NCI-H1694 treated with DMSO at 0.1 percent for 48 hours (cell line): ENCODE results near the gene ALPK3.

ENCODE experiments used
- DNase-seq: peaks from one replicate; lab custom pipeline; 2025; lab: John Stamatoyannopoulos, UW

Gene ALPK3

DNA sequence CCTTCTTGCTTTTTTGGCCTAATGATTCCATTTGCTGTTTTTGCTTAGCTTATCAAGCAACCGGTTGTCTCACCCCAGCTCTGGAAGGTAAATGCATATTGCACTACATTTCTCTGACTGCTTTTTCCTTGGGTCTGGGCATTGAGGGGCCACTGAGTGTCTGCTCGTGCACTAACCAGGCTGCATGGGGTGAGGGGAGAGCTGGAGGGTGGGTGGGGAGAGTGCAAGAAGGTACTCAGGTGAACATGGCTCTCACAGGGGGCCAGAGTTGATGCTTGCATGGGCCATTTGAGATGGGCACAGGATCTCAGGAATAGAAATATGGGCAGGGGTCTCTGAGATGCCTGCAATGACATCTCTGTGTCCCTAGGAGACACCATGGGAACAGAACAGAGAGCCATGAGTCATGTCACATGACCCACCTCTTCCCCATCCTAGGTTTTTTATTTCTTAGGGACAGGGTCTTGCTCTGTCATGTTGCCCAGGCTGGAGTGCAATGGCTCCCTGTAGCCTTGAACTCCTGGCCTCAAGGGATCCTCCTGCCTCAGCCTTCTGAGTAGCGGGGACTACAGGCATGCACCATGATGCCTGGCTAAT lies 6.2 kb downstream of the ALPK3 start:
- no peak for DNase-seq

DNA sequence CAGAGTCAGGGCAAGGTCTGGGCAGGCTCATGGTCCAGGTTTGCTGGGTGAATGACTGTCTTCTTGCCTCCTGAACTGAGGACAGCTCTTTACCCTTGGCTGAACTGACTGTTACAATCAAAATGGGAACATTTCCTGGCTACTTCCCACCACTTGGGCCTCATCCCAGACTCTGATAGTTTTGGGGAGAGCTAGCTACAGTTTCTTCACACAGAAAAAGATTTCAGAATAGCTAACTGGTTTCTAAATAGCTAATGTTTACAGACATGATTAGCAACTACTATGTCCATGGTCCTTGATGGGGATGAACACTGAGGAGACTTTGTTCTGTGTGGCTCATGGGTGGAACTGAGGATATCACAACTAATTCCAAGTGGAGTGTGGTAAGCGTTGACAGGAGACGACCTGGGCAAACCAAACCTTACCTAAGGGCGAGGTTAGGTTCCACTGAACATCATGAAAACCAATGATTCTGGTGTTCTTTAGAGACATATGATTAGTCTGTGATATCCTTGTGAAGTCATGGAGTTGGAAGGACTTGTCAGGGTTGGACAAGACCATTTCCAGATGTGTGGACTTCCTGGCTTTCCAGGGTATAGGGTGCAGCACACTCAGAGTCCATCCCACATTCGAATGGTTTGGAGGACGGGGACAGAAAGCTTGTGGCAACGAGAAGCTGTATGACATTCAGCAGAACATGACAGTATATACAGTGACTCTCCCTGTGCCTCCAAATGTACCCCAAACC lies 7.3 kb downstream of the ALPK3 start:
- DNase-seq, result no peak

DNA sequence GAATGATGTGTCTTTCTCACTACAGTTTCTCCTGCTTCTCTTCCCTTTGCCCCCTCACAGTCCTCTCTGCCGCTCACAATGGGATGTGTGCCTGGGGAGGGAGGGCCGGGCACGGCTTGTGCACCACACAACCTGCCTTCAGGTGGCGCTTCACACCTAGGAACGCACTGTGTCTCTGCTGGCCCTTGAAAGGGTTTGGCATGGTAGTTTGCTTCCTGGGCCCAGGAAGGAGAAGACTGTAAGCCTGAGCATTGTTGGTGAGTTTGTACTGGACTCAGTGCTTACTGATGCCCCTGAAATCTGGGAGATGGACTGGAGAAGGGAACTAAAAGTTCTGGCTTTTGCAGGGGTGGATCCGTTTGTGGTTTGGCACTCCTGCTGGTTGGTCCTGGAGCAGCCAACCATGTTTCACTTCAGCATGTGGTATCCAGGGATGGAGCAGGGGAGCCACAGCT lies 9.2 kb downstream of the ALPK3 start:
- no peak for DNase-seq

DNA sequence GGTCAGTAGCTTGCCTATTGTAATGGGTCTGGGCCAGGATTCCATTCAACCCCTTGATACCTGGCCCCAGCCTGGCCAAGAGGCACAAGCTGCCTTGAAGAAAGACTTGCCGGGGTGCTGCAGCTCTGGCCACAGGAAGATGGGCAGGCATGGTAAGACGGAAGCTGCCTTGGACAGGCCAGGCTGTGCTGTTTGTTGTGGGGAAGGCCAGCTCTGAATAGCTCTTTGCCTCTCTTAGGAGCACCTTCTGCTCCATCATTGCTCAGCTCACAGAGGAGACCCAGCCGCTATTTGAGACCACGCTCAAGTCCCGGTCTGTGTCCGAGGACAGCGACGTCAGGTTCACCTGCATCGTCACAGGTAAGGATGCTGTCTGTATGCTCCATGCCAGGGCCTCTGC lies 10.1 kb downstream of the ALPK3 start:
- no peak for DNase-seq

DNA sequence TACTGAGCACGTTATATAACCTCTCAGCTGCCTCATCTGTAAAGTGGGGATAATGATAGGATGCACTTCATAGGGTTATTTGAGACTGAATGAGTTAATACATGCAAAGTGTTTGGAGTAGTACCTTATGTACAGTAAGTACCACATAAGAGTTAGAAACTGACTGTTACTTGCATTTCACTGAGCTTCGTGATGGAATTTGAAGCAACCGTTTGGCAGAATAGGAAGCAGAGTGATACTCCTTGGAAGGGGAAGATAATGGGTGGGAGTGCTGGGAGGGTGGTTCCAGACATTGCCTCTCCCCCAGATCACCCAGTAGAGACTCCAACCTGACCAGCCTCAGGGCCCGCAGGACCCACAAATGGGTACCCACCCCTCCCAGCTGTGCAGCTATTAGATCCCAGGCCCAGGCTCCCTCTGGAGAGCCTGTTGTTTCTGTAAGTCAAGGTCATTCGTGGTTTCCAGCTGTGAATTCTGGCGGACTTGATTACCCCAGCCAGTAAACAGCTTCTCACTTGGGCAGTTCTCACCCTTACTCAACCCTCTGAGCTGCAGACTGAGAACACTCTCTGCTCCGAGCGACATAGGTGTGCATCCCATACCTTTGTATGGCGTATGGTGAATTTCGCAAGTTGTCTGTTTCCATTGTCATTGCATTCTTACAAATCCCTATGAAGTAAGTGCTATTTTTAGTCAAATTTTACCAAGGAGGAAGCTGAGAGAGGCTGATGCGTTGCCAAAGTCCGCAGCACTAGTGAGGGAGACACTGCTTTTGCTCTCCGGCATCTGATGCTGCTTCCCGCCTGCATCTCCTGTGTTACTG lies 11.1 kb downstream of the ALPK3 start:
- no peak for DNase-seq

DNA sequence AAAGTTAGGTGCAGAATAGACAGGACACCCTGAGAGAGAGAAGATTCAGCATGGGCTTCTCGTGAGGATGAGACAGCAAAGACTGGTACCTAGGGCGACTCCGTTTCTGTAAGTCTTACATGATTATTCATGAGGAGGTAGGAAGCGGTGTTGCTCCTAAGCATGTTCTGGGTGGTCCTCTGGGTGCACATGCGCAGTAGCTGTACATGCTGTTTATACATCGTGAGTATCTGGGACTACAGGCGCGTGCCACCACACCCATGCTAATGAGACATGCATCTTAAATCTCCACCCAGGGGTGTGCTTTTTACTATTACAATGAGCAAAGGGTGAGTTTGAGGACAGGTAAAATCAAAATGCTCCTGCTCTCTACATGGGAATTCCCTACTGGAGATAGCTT lies 12.3 kb downstream of the ALPK3 start:
- DNase-seq, result no peak

DNA sequence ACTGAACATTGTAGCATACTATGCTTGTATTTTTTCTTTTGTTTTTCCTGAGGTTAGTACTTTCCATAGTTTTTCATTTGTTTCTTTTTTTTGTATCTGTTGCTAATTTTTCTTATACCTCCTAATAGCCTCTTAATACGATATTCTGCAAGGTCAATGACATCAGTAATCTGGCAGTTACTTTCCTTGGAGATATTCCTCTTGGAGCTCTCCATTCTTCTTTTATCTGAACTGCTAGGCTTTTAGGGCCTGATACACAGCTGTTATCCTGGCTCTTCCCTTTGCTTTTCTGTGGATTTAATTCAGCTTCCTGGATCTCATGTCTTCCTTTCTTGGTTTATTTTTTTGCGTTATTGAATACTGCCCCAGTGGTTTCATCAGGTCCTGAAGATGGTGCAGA lies 12.9 kb downstream of the ALPK3 start:
- no peak for DNase-seq

DNA sequence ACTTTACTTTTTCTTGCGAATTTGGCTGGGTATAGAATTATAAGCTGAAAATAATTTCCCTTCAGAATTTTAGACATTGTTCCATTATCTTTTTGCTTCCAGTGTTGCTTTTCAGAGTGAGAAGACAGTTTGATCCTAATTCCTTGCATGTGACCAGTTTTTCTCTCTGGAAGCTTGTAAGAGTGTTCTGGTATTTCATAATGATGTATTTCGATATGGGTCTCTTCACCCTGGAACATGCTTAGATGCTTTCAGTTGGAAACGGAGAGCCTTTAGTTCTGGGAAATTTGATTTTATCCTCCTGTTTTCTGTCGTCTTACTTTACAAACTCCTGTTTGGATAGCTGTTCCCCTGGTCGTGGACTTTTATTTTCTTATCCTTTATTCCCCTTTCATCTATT lies 13.9 kb downstream of the ALPK3 start:
- DNase-seq, result no peak

DNA sequence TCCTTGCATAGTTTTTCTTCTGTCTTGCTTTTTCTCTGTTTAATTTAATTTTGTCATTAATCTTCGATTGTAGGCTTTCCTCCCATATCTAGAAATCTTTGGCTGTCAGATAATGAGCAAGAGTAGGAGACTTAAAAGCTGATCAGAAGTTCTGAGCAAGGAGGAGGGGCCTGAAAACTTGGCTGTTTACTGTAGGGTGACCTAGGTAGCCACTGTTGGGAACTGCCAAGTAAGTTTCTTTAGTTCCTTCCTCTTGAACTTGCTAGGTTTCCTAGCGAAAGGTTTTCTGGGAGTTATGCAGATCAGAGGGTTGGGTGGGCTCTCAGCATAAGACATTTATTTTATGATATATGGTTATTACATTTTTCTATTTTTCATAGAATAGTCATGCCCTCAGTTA lies 14.5 kb downstream of the ALPK3 start:
- no peak for DNase-seq

DNA sequence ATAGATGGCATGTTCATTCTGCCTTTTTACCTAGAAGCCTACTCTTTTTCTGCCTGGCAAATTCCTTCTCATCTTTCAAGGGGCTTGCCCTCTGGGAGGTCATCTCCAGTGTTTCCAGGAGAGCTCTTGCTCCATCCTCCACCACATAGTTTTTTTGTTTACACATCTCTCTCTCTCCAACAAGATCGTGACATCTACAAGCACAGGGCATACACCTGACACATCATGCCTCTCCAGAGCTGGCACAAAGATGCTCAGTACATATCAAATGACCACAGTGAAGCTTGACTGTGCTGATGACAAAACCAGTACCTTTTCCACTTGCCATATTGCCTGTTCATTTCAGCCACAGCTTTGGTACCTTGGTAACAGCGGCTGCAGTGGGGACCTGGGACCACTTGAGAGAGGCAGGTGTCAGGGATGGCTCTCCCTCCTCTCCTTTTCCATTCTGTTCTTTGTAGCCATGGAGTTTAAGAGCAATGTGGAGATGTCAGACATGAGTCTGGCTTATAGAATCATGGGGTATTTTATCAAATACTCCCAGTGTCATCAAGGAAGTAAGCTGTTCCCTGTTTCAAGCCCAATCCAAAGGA lies 15.4 kb downstream of the ALPK3 start:
- DNase-seq, result no peak

DNA sequence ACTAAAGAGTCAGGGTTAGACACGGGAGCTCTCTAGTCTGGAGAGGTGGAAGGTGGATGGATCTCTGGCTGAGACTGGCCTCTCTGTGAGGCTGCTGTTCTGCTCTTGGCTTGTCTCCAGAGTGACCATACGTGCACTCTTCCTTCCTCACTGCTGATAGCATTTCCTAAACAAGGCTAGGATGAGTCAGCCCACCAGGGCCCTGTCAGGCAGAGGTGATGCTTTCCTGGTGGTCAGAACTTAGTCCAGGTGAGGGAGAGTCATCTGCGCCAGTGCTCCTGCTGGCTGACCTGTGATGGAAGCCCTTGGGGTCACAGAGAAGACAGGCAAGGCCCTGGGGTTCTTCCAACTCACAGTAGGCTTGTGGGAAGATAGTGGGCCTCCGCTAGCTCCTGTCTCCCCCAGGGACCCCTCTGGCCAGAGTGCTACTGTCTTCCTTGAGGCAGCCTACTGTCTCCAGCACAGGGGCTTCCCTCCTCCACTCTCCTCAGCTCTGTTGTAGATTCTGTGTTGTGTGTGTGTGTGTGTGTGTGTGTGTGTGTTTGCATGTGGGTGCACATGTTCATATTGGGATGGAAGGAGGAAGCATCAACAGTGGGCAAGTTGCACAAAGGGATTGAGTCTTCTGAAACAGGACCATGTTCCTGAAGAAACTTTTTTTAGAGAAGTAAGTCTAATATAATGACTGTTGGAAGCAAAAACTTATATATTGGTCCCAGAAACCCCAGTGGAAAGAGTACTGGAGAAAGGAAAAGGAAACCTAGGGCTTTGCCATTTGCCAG lies 16.5 kb downstream of the ALPK3 start:
- no peak for DNase-seq

DNA sequence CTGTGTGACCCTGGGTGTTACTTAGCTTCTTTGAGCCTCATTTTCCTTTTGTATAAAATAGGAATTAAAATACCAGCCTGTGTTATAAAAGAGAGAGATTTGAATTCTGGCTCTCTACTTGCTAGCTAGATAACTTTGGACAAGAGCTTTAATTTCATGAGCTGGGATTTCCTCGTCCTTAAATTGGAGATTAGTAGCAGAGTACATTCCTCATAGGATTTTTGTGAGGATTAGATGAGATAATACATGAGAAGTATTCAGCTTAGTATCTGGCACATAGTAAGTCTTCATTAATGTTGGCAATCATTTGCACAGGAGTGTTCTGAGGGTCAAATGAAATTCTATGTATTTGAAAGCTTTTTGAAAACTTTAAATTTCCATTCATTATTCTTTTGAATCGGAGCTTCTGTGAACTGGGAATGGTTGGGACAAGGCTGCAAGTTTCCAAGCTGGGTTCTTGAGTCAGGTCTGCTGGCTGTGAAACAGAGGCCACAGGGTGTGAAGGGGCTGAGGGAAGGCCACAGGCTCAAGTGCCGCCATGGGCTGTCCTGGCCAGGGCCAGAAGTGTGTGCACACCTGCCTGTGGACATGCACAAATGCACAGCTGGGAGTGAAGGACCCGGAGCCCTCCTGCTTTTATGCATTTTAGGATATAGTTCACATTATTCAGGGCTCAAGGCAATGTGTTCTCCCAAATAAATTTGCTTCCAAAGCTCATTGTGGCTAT lies 17.2 kb downstream of the ALPK3 start:
- no peak for DNase-seq

DNA sequence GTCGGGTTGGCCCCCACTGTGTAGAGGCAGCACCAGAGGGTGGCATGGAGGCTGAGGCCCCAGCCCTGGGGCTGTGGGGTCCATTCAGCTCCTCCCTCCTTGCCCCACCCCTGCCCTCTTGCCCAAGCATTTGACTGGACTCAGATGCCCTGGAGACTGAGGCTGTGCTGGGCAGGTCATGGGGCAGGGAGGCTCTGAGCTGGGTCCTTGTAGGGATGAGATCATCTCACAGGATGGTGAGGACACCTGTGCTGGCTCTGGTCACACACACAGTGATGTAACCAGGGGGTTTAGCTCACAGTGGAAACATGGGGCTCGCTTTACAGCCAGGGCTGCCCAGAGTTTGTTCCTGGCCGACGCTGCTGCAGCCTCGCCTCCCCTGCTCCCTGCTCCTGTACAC lies 17.8 kb downstream of the ALPK3 start:
- no peak for DNase-seq

DNA sequence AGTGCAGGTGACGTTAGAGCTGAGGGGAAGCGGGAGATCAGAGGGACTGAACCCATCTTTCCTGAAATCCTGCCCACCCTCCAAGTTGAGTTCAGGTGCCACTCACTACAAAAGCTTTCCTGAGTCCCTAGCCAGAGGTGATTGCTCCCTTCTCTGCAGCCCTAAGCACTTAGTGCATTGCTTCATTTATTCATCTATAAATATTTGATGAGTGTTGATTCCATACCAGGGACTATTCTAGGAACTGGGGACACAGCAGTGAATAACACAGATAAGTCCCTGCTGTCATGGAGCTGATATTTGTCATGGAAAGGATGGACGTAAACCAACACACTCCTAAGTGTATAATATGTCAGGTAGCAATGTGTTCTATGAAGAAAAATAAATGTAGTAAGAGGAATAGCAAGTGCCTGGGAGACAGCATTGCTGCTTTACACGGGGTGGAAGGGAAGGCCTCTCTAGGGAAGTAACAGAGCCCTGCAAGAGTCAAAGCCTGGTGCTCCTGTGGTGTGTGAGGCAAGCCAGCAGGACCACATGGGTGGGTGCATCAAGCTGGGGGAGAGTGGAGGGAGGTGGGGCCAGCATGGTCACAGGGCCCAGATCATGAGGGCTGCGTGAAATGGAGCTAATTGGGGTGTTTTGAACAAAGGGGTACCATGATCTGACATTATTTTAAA lies 18.6 kb downstream of the ALPK3 start:
- no peak for DNase-seq

DNA sequence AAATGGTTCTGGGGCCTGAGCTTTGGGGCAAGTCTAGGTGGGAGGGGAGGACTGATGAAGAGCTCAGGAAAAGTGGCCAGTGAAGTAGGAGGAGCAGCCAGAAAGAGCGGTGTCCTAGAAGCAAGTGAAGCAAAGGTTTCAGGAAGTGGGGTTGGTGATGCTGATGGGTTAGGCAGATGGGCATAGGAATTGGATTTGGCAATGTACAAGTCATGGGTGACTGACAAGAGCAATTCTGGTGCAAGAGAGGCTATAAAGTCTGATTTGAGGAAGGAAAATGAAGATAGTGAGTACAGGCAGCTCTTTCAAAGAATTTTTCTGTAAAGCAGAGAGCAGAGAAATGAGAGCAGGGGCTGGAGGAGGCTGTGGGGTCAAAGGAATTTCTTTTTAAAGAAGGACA lies 19.7 kb downstream of the ALPK3 start:
- no peak for DNase-seq

DNA sequence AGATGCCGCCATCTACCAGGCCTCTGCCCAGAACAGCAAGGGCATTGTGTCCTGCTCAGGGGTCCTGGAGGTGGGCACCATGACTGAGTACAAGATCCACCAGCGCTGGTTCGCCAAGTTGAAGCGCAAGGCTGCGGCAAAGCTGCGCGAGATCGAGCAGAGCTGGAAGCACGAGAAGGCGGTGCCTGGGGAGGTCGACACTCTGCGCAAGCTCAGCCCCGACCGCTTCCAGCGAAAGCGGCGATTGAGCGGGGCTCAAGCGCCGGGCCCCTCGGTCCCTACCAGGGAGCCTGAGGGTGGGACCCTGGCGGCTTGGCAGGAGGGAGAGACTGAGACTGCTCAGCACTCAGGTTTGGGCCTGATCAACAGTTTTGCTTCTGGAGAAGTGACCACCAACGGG lies 22.6 kb downstream of the ALPK3 start:
- DNase-seq, result no peak

DNA sequence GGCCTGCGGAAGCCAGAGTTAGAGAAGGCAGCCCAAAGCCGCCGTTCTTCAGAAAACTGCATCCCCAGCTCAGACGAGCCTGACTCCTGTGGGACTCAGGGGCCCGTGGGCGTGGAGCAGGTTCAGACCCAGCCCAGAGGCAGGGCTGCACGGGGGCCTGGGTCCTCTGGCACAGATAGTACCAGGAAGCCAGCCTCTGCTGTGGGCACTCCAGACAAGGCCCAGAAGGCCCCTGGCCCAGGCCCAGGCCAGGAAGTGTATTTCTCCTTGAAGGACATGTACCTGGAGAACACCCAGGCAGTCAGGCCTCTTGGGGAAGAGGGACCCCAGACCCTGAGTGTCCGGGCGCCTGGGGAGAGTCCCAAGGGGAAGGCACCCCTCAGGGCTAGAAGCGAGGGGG lies 23.1 kb downstream of the ALPK3 start:
- no peak for DNase-seq

DNA sequence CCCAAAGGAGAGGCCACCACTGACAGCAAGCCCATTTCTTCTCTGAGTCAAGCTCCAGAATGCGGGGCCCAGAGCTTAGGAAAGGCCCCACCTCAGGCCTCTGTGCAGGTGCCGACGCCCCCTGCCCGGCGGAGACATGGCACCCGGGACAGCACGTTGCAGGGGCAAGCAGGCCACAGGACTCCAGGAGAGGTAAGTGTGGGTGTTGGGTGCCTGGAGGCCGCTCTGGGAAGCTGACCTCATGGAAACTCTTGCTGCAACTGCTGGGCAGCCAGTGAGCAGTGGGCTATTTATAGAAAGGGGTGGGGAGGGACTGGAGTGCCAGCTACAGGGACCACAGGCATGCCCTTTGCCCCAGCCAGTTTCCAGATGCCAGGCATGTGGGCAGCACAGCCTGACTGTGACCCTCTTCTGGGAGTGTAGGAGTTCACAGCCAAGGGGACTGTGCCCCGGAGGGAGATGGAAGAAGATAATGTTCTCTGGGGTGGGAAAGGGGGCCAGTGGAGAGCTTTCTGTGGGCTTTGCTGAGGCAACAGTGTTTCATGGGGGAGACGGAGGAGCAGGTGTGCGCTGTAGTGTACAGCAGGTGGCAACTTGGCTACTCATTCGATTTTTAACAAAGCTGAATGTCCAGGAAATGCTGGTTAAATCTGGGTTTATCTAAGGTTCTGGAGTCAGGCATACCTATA lies 23.7 kb downstream of the ALPK3 start:
- DNase-seq, result no peak

DNA sequence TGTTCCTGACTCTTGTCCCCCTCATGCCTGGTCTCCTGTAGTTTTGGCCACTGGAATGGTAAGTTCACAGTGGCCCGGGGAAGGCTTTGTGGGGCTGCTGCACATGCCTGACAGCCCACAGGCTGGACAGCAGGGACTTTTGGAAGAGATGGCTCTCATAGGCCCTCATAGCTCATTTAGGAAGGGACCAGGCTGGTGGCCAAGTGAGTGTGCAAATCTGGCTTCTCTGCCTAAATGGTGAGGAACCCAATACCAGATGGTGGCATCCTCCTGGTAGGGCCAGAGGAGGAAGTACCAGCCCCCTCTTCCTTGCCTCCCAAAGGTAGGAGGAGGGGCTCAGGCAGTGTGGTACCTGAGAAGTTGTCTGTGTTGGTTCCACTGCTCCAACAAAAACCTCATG lies 25.6 kb downstream of the ALPK3 start:
- no peak for DNase-seq

DNA sequence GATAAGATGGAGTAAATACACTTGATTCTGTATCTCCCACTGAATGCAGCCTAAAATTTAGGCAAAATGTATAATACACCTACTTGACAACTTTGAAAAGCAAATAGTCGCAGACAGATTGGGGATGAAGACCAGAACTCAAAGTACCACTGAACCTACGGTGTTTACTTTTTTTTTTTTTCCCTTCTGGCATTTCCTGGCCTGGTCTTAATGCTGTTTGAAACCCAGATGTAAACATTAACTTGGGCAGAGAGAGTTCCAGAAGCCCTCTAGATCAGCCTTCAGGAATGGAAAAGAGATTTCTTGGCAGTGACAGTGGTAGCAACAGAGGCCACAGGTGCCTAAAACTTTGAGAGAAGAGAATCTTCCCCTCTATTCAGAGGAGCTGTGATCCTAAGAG lies 27.8 kb downstream of the ALPK3 start:
- DNase-seq, result no peak
